ENCODE data around the gene PRKAA2.

DNA sequence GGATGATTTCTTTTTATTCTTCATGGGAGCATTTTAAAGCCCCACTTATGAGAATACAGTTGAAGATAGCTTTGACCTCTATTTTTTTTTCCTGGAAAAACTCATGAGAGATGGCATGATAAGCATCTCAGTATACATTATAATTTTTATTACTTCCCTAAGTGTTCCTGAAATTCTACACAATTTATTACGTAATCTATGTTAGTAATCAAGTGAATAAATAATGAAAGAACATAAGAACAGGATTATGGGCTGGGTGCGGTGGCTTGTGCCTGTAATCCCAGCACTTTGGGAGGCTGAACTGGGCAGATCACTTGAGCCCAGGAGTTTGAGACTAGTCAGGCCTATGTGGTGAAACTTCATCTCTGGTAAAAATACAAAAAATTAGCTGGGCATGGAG is 13.2 kb upstream of the PRKAA2 start:
- TF ChIP-seq CTCF (IDR thresholded peaks at IDR 0.05; ENCODE audit: extremely low read depth in 1 of 2, insufficient read depth in 1 of 2, low read depth in 1 of 2, low read length in 2 of 2) (no peak), EZH2 (IDR thresholded peaks at IDR 0.05; ENCODE audit: borderline replicate concordance, low read depth, low read length, severe bottlenecking) (no peak), JUN (IDR thresholded peaks at IDR 0.05; ENCODE audit: borderline replicate concordance, insufficient read depth, insufficient read length, low read depth) (no peak), POLR2A (IDR thresholded peaks at IDR 0.05; ENCODE audit: low read depth, low read length) (no peak), GATA2 (IDR thresholded peaks at IDR 0.05; ENCODE audit: insufficient read depth, insufficient read length, low read depth, low read length) (no peak), POLR2AphosphoS5 (IDR thresholded peaks at IDR 0.05; ENCODE audit: insufficient read depth, low read depth, low read length) (no peak), MYC (IDR thresholded peaks at IDR 0.05; ENCODE audit: low read depth, low read length) (no peak)
- TF ChIP-seq, protein P1, sequence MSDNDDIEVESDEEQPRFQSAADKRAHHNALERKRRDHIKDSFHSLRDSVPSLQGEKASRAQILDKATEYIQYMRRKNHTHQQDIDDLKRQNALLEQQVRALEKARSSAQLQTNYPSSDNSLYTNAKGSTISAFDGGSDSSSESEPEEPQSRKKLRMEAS (IDR thresholded peaks at IDR 0.05; ENCODE audit: insufficient read depth, insufficient read length), result no peak
